BJ (cell line): Measurements from ENCODE around the gene RPL41. TPM values are rescaled to one million over a fixed set of nuclear protein-coding genes. Genes with fewer than 3 reads are reported as not detected.

Source experiments
- CTCF ChIA-PET: fragments of 350-600 bp; formaldehyde crosslinking; extraction: SDS; loops from one replicate; lab custom pipeline; 2021; ENCODE audit warnings: antibody characterized with exemption, inconsistent platforms; lab: Yijun Ruan, JAX
- POLR2A ChIA-PET: fragments of 300-600 bp; sonication (Branson Sonifier 250); formaldehyde crosslinking; extraction: SDS; loops from one replicate; lab custom pipeline; 2021; ENCODE audit warnings: antibody characterized with exemption; lab: Charles Lee
- DNase-seq: peaks from one replicate; pipeline ENCODE4 v3.0.0-alpha.2; 2011; ENCODE audit warnings: low read depth
- H3K27me3 ChIP-seq: 2 replicates; pipeline ENCODE4 v1.6.0; 2011; ENCODE audit warnings: low read length; ENCODE audit not compliant: control insufficient read depth, insufficient read depth
- H3K36me3 ChIP-seq: 2 replicates; pipeline ENCODE4 v1.5.1; 2011; ENCODE audit warnings: low read length; ENCODE audit not compliant: control insufficient read depth, insufficient read depth
- H3K4me3 ChIP-seq: 2 replicates; pipeline ENCODE4 v1.5.1; 2011; ENCODE audit warnings: low read depth, mild to moderate bottlenecking, control low read depth, low read length
- CTCF ChIP-seq: IDR thresholded peaks from 2 replicates; pipeline ENCODE4 v1.5.1; 2011; ENCODE audit warnings: low read depth, mild to moderate bottlenecking, control low read depth, inconsistent platforms, low read length, moderate library complexity; ENCODE audit not compliant: insufficient read depth
- polyA plus RNA-seq: library from polyadenylated mRNA; depleted of rRNA; stranded (reverse); fragments of >200 nt; gene quantifications from 2 replicates; pipeline ENCODE4 v1.2.3, GENCODE V29; 2011

The RPL41 gene
- polyA plus RNA-seq, 1 experiment: 5,645 TPM

GRCh38 chr12:56087220-56087619 is 29.2 kb upstream of the RPL41 start:
- TF ChIP-seq CTCF: no peak
- peaks cover 1% of the 10 kb centered on the region; the same call in 1 of the 2 replicates for H3K27me3 ChIP-seq
- CTCF ChIA-PET: no interaction called here
- POLR2A ChIA-PET: interaction anchor here (0.5 kb wide), 1 partner anchor 32 kb away, joined by 3 read pairs; no protein-coding TSS in a partner anchor
- H3K4me3 ChIP-seq: no peak overlapping the region
- H3K36me3 ChIP-seq: no peaks in the 10 kb centered on the region
- no peak for DNase-seq

GRCh38 chr12:56097738-56098137 is 18.7 kb upstream of the RPL41 start:
- TF ChIP-seq CTCF: no peak
- Histone ChIP-seq H3K27me3 (peaks cover 6% of the 10 kb centered on the region), H3K36me3 (no peaks in the 10 kb centered on the region), H3K4me3 (no peak overlapping the region)
- no peak for DNase-seq
- POLR2A ChIA-PET: no interaction called here
- CTCF ChIA-PET: interaction anchor here (2.0 to 2.4 kb wide), 2 partner anchors 12 to 18 kb away, joined by 5 to 7 read pairs; partner anchors contain the start of gene ERBB3

- H3K36me3 ChIP-seq: no peaks in the 10 kb centered on the region
- ChIA-PET CTCF (interaction anchor here (0.6 kb wide), 1 partner anchor 50 kb away, joined by 3 read pairs; no protein-coding TSS in a partner anchor), POLR2A (no interaction called here)
- TF ChIP-seq CTCF: no peak
- peaks cover 4% of the 10 kb centered on the region for H3K27me3 ChIP-seq
- no peak for DNase-seq
- no peak overlapping the region for H3K4me3 ChIP-seq
These were observed 17.8 kb upstream of the RPL41 start for GRCh38 chr12:56098592-56098991.

- no peak overlapping the region for H3K4me3 ChIP-seq
These were observed 16.6 kb upstream of the RPL41 start for GRCh38 chr12:56099787-56100186.

GRCh38 chr12:56101045-56101444 is 15.4 kb upstream of the RPL41 start:
- peaks cover 4% of the 10 kb centered on the region; the same call in 1 of the 2 replicates for H3K27me3 ChIP-seq
- CTCF ChIA-PET: interaction anchor here (0.8 kb wide), 1 partner anchor 50 kb away, joined by 3 read pairs; no protein-coding TSS in a partner anchor
- TF ChIP-seq CTCF: no peak
- no peaks in the 10 kb centered on the region for H3K36me3 ChIP-seq
- POLR2A ChIA-PET: no interaction called here
- no peak for DNase-seq
- no peak overlapping the region for H3K4me3 ChIP-seq

More at GRCh38 chr12:56099787-56100186, 16.6 kb upstream of the RPL41 start:
- no peak for DNase-seq
- TF ChIP-seq CTCF: no peak
- Histone ChIP-seq H3K36me3 (no peaks in the 10 kb centered on the region), H3K27me3 (peaks cover 4% of the 10 kb centered on the region; the same call in 1 of the 2 replicates)
- ChIA-PET POLR2A (no interaction called here), CTCF (no interaction called here)
